HEK293T (cell line): Measurements from ENCODE around the gene INSYN1.

Source experiments
- CTCF ChIA-PET: fragments of 350-600 bp; formaldehyde crosslinking; extraction: SDS; loops from one replicate; lab custom pipeline; 2021; ENCODE audit warnings: antibody characterized with exemption, inconsistent platforms; lab: Yijun Ruan, JAX
- POLR2A ChIA-PET: fragments of 350-600 bp; formaldehyde crosslinking; extraction: SDS; loops from one replicate; lab custom pipeline; 2020; ENCODE audit warnings: antibody characterized with exemption, inconsistent platforms; lab: Yijun Ruan, JAX
- DNase-seq: peaks from one replicate; pipeline ENCODE4 v3.0.0; 2012; ENCODE audit warnings: mixed read lengths; ENCODE audit errors: extremely low spot score
- ARNT ChIP-seq: fragments of 450-650 bp; IDR thresholded peaks from 2 replicates; pipeline ENCODE4 v1.6.1; 2017; ENCODE audit warnings: mild to moderate bottlenecking
- BHLHE40 ChIP-seq: fragments of 450-650 bp; IDR thresholded peaks from 2 replicates; pipeline ENCODE4 v1.6.1; 2016; ENCODE audit warnings: mild to moderate bottlenecking, moderate library complexity, borderline replicate concordance
- CTBP1 ChIP-seq: fragments of 450-650 bp; IDR thresholded peaks from 2 replicates; pipeline ENCODE4 v1.6.1; 2016; ENCODE audit warnings: borderline replicate concordance
- ELF4 ChIP-seq: fragments of 450-650 bp; IDR thresholded peaks from 2 replicates; pipeline ENCODE4 v1.6.1; 2017; ENCODE audit warnings: antibody characterized with exemption
- FOXA1 ChIP-seq: fragments of 450-650 bp; IDR thresholded peaks from 2 replicates; pipeline ENCODE4 v1.6.1; 2016; ENCODE audit warnings: mild to moderate bottlenecking
- FOXK2 ChIP-seq: fragments of 450-650 bp; IDR thresholded peaks from 2 replicates; pipeline ENCODE4 v1.6.1; 2016; ENCODE audit warnings: mild to moderate bottlenecking
- FOXM1 ChIP-seq: fragments of 450-650 bp; IDR thresholded peaks from 2 replicates; pipeline ENCODE4 v1.6.1; 2017; ENCODE audit warnings: mild to moderate bottlenecking, borderline replicate concordance
- HDGF ChIP-seq: fragments of 450-650 bp; IDR thresholded peaks from 2 replicates; pipeline ENCODE4 v1.6.1; 2017; ENCODE audit warnings: antibody characterized with exemption, borderline replicate concordance
- L3MBTL2 ChIP-seq: fragments of 450-650 bp; conservative IDR thresholded peaks from 2 replicates; pipeline ENCODE4 v1.6.1; 2016; ENCODE audit warnings: mild to moderate bottlenecking
- LEF1 ChIP-seq: fragments of 450-650 bp; IDR thresholded peaks from 2 replicates; pipeline ENCODE4 v1.6.1; 2017; ENCODE audit warnings: mild to moderate bottlenecking, borderline replicate concordance
- NFRKB ChIP-seq: fragments of 450-650 bp; IDR thresholded peaks from 2 replicates; pipeline ENCODE4 v1.6.1; 2016; ENCODE audit warnings: mild to moderate bottlenecking, moderate library complexity
- SP1 ChIP-seq: fragments of 450-650 bp; IDR thresholded peaks from 2 replicates; pipeline ENCODE4 v1.6.1; 2017
- SUZ12 ChIP-seq: fragments of 450-650 bp; IDR thresholded peaks from 2 replicates; pipeline ENCODE4 v1.6.1; 2016; ENCODE audit warnings: mild to moderate bottlenecking
- TARDBP ChIP-seq: fragments of 450-650 bp; IDR thresholded peaks from 2 replicates; pipeline ENCODE4 v1.6.1; 2016
- ZNF384 ChIP-seq: fragments of 450-650 bp; IDR thresholded peaks from 2 replicates; pipeline ENCODE4 v1.6.1; 2016
- TF ChIP-seq, protein P1 (sequence below): fragments of 450-650 bp; IDR thresholded peaks from 2 replicates; pipeline ENCODE4 v1.6.1; 2016

Gene INSYN1

DNA sequence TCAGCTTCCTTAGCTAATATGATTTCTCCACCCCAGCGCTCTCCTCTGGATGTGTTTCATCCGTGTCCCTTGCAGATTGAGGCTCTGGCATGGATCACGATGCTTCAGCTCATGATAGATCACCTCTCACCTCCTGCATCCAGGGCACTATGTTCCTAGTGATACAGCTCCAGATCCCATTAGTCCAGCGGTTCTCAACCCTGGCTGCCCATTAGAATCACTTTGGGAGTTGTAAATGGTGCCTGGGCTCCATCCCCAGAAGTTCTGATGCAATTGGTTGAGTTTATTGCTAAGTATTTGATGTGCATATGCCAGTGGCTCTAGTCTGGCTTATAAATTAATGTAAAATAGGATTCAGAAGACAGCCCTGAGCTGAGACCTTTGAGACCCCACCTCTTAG, 34.5 kb downstream of the INSYN1 start:
- CTCF ChIA-PET = interaction anchor here (0.9 to 3.9 kb wide), 2 partner anchors 13 to 19 kb away, joined by 3 to 21 read pairs; no protein-coding TSS in a partner anchor
- POLR2A ChIA-PET = interaction anchor here (1.2 to 1.3 kb wide), 2 partner anchors 34 to 86 kb away, joined by 3 to 4 read pairs; partner anchors contain the start of genes INSYN1 and NPTN
- DNase-seq = no peak
- TF ChIP-seq SP1 = no peak
- no peak for TF ChIP-seq ZNF384
- no peak for TF ChIP-seq TARDBP
- no peak for TF ChIP-seq SUZ12

DNA sequence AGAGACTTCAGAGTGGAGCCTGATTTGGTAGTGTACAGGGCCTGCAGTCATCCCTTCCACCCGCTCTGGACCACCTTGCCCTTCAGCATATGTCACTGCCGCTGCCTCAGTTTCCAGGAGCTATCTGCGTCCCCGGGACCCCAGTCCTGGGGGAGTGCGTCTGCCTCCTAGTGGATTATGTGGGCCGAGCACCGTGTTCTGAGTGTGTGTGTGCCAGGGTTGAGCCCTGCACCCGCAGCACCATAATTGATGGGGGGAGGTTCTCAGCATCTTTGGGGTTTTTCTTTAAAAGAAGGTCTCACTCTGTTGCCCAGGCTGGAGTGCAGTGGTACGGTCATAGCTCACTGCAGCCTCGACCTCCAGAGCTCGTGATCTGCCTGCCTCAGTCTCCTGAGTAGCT, 35.3 kb downstream of the INSYN1 start:
- TF ChIP-seq FOXM1 (no peak), TARDBP (no peak), ZNF384 (no peak), BHLHE40 (no peak), LEF1 (no peak), FOXK2 (no peak), NFRKB (no peak), L3MBTL2 (no peak), FOXA1 (no peak), SUZ12 (no peak), CTBP1 (no peak), HDGF (no peak), SP1 (no peak), ARNT (no peak)
- TF ChIP-seq, protein P1, sequence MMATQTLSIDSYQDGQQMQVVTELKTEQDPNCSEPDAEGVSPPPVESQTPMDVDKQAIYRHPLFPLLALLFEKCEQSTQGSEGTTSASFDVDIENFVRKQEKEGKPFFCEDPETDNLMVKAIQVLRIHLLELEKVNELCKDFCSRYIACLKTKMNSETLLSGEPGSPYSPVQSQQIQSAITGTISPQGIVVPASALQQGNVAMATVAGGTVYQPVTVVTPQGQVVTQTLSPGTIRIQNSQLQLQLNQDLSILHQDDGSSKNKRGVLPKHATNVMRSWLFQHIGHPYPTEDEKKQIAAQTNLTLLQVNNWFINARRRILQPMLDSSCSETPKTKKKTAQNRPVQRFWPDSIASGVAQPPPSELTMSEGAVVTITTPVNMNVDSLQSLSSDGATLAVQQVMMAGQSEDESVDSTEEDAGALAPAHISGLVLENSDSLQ = no peak
- DNase-seq = peak; percentile 30
- CTCF ChIA-PET = interaction anchor here (0.9 to 3.9 kb wide), 3 partner anchors 12 to 86 kb away, joined by 3 to 21 read pairs (median 4); no protein-coding TSS in a partner anchor
- POLR2A ChIA-PET = interaction anchor here (1.2 kb wide), 1 partner anchor 85 kb away, joined by 4 read pairs; the partner anchor contains the start of gene NPTN

DNA sequence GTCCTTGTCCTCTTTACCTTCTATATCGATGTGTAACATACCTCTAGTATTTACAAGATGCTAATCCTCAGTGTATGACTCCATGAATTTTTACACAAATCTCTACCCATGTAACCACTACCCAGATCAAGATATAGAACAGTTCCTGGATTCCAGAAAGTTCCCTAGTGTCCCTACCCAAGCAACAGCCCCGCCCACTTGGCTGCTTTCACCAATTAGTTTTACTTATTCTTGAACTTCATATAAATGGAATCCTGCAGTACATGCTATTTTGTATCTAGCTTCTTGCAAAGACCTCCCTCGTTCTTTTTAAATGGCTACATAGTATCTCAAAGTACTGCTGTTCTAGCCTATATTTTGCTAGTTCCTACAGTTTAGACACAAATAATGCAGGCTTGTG, 35.9 kb downstream of the INSYN1 start:
- ChIA-PET CTCF (interaction anchor here (1.0 to 3.9 kb wide), 2 partner anchors 12 to 85 kb away, joined by 4 to 21 read pairs; no protein-coding TSS in a partner anchor), POLR2A (no interaction called here)
- no peak for DNase-seq
- no peak for TF ChIP-seq FOXA1
- TF ChIP-seq FOXK2 = no peak
- no peak for TF ChIP-seq NFRKB
- TF ChIP-seq BHLHE40 = no peak
- TF ChIP-seq LEF1 = no peak
- TF ChIP-seq ZNF384 = no peak
- no peak for TF ChIP-seq FOXM1
- no peak for TF ChIP-seq L3MBTL2
- TF ChIP-seq SUZ12 = no peak

DNA sequence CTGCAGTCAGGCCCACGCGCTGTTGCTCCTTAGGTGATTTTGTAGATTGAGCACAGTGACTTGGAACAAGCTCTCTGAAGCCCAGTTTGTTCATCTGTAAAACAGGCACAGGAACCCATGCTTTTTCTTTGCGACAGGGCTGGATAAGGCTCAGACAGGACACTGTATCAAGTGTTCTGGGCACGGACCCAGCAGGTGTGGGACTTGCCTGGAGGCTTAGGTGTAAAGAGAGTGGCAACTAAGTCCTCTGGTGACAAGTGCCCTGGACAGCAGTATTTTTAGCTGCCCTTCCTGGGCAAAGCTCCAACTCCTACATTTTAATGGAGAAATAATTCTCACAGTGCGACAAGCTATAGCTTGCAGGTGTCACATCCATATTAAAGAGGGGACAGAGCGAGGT, 36.7 kb downstream of the INSYN1 start:
- DNase-seq = no peak
- POLR2A ChIA-PET = no interaction called here
- no peak for TF ChIP-seq FOXM1
- TF ChIP-seq LEF1 = no peak
- no peak for TF ChIP-seq NFRKB
- TF ChIP-seq SP1 = no peak
- no peak for TF ChIP-seq ELF4
- TF ChIP-seq, protein P1 = no peak
- no peak for TF ChIP-seq BHLHE40
- TF ChIP-seq L3MBTL2 = no peak
- TF ChIP-seq CTBP1 = no peak
- no peak for TF ChIP-seq ZNF384
- TF ChIP-seq HDGF = no peak
- no peak for TF ChIP-seq TARDBP
- TF ChIP-seq FOXK2 = no peak
- no peak for TF ChIP-seq SUZ12
- TF ChIP-seq ARNT = no peak
- TF ChIP-seq FOXA1 = no peak
- CTCF ChIA-PET = interaction anchor here (0.8 to 3.9 kb wide), 3 partner anchors 11 to 80 kb away, joined by 3 to 21 read pairs (median 3); no protein-coding TSS in a partner anchor

DNA sequence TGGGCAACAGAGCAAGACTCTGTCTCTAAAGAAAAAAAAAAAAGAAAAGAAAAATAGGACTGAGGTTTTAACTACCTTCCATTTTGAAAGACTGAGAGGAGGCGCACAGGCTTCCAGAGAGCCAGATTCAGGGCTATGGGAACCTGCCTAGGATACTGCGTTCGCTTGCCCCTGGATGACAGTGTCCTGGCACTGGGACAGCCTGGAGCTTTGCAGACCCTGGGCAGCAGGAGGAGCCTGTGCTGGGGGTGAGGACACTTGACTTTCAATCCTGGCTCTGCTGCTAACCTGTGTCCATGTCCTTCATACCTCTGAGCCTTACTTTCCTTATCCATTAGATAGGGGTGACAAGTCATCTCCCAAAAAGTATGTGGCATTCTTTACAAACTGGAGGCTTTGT, 37.7 kb downstream of the INSYN1 start:
- no peak for DNase-seq
- ChIA-PET CTCF (interaction anchor here (1.0 to 3.9 kb wide), 2 partner anchors 10 to 13 kb away, joined by 3 to 21 read pairs; no protein-coding TSS in a partner anchor), POLR2A (no interaction called here)
- TF ChIP-seq L3MBTL2 (no peak), SP1 (no peak), ELF4 (no peak), TARDBP (no peak), CTBP1 (no peak)

DNA sequence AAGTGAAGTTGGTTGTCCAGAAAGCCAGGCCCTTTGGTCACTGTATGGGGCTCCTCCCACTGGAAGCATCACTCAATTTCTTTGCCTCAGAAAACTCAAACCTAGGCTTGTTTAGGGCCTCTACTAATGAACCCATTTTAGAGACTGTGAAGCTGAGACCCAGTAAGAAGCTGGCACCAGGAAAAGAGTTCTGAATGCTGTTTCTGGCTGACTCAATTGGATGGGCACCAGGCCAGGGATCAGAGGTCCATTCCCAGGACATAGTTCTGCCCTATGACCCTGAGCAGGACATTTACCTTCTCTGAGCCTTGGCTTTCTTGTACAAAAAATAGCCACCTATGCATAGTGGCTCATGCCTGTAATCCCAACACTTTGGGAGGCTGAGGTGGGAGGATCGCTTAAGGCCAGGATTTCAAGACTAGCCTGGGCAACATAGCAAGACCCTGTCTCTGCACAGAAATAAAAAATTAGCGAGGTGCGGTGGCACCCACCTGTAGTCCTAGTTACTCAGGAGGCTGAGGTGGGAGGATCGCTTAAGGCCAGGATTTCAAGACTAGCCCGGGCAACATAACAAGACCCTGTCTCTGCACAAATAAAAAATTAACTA, 38.4 kb downstream of the INSYN1 start:
- ChIA-PET CTCF (interaction anchor here (3.9 kb wide), 1 partner anchor 9 kb away, joined by 21 read pairs; no protein-coding TSS in a partner anchor), POLR2A (no interaction called here)
- no peak for DNase-seq

More for the DNA sequence above, 38.4 kb downstream of the INSYN1 start:
- no peak for TF ChIP-seq NFRKB
- TF ChIP-seq FOXM1 = no peak
- TF ChIP-seq FOXA1 = no peak
- no peak for TF ChIP-seq FOXK2
- TF ChIP-seq BHLHE40 = no peak
- TF ChIP-seq L3MBTL2 = no peak
- TF ChIP-seq, protein P1 = no peak
